CD4-positive, alpha-beta T cell treated with Interleukin-17A for 4 hours (primary cell): Measurements from ENCODE around the gene MMP10.
"Not testable (repeated sequence)": the region's sequence is repeated elsewhere in the genome, so short reads cannot be mapped to it uniquely, and the experiment has no call there.

Source experiments
- DNase-seq: peaks from one replicate; pipeline ENCODE4 v3.0.0-alpha.2; 2020; ENCODE audit warnings: mixed read lengths

Gene MMP10

GRCh38 chr11:102781676-102782075 lies 1.2 kb upstream of the MMP10 start:
- no peak for DNase-seq

- DNase-seq: no peak
Observed at GRCh38 chr11:102776454-102776853, 4.0 kb downstream of the MMP10 start.

DNA sequence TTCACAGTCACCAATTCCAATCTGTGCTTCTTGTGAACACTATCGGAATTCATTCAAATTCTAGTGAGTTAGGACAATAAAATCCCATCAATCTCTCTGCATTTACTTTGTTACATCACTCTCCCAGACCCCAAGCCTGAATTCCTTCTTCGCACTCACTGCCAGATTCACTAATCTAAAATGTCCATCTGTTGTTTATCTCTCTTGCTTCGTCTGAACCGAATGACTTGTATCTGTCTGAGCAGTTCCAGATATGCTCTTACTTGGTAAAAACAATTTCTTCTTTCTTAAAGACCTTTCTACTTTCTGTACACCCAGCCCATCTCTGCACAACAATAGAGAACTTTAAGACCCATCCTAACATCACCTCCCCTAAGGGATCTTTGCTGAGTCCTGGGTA lies 7.0 kb downstream of the MMP10 start:
- DNase-seq: no peak

DNA sequence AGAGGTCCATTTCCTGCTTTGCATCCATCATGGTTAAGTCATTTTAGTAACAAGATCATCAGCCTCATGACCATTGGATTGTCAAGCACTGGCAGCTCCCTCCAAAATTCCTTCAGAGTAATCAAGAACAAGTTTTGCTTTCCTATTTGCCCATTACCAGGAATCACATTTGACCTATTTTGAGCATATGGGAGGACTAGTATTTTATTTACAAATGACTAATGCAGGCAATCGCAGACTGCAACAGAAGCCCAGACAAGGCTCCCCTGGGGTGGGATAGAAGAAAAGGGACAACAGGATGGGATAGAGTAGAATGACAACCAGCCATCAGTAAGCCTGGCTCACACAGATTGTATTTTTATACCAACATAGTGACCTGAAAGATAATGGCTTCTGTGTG lies 9.1 kb downstream of the MMP10 start:
- no peak for DNase-seq

DNA sequence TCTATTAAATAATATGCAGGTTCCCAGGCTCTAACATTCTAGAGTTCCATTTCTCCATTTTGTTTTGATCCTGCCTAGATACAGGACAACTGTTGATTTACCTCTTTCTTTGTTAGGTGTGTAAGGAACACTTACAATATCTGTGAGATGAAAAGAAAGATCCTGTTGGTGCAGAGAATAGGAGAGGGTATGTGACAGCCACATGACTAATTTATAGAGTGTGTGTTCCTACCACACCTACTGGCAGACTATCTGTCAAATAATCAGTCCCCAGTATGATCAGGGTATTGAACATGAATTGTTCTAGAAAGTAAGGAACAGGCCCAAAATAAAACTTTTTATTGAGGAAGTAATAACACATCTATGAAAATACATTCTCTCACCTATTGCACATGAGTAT lies 10.2 kb downstream of the MMP10 start:
- no peak for DNase-seq

DNA sequence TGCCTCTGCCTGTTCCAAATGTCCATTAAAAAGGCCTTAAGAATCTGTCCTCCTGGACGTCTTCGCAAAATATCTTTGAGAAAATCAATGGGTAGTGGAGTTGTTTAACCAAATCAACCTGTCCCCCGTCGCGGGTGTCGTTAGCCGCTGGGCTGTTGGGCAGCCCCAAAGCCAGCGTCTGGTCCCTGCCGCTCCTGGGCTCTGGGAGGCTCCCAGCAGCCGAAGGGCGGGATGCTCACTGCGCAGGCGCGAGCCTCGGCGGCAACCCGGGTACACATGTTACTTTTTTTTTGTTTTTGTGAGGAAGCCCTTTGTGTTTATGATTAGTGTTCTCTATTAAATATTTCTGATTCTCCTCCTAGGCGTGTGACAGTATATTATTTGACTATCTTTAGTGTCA lies 12.6 kb downstream of the MMP10 start:
- DNase-seq: no peak

DNA sequence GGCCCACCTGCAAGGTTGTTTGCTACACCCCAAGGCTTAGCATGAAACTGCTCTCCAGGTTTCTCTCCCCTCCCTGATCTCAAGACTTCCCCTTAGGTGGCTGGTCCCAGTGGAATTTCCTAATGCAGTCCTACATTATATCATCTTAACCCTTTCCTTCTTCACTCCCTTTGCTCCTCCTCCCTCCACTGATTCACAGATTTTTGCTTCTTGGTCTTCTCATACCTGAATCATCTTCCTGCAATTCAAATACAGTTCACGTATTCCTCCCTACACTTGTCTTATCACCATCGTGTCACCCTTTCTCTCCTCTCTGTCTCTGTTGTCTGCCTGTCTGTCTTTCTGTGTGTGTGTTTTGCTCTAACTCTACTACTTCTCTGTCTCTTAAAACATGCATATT lies 17.0 kb downstream of the MMP10 start:
- no peak for DNase-seq

DNA sequence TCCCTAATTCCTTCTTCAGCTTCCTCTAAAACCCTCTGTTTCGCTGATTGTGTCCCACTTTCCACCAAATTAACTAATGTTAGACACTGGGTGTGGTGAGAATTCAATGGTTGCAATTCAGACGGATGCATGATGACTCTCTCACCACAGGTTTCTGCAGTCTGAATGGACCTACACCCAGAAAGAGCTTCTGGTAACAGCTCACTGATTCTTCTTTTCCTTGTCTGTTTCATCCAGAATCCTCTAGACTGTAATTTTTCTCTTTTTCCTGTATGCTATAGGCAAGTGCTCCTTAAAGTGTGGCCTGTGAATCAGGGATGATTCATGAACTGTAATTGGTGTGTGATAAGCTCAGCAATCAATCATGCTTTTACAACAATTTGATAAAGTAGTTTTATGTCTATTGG lies 18.1 kb downstream of the MMP10 start:
- no peak for DNase-seq

DNA sequence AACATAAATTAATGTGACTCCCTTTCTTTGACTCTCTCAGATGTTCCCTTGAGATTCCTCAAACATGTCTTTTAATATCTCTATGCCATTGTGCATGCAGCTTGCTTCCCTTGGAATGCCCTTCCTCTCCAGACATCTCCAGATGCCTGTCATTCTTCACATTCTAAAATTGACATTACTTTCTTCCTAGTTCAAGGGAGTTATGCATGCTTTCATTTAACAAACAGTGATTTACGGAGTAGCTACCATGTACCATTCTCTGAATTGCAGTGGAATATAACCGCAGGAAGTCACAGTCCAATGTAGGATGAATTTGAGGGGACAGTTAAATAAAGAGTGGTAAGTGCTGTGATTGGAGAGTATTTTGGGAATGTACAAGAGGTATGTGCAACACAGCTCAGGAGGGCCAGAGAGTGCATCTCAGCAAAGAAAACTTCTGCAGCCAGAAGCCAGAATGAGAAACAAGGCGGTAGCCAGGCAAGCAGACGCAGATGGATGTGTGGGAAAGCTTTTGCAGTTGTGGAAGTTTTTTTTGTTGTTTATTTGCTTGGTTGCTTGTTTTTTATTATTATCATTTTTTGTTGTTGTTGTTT lies 18.7 kb downstream of the MMP10 start:
- DNase-seq: no peak

DNA sequence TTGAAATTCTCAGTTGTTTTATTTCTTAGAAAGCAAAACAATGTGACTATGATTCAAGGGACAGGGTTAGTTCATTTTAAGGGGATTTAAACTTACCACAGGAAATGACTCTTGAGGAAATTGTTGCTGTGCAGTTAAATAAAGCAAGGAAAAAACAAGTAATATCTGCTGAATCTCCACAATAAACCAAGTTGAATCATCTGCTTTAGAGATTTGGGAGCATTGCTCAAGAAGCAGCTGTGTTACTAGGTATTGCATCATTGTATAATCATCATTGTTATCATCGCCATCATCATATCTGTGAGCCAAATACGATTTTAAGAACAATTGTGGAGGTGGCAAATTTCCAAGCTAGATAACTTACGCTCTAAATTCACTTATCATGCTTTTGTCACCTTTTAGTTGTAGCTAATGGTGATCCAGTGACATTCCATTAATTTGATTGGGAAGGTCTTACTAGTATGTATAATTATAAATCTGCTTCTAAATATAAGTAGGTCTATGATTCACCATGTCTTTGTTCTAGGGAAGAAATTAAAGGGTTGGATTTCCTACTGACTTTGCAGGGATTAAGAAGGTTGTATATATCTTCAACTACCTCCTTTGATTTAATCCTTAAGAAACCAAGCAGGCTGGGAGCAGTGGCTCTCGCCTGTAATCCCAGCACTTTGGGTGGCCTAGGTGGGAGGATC lies 19.9 kb downstream of the MMP10 start:
- no peak for DNase-seq

GRCh38 chr11:102757823-102758549 lies 22.4 kb downstream of the MMP10 start:
- no peak for DNase-seq

- DNase-seq: no peak
Observed at GRCh38 chr11:102753267-102753666, 27.2 kb downstream of the MMP10 start.

- no peak for DNase-seq
Observed at GRCh38 chr11:102751673-102752072, 28.8 kb downstream of the MMP10 start.

DNA sequence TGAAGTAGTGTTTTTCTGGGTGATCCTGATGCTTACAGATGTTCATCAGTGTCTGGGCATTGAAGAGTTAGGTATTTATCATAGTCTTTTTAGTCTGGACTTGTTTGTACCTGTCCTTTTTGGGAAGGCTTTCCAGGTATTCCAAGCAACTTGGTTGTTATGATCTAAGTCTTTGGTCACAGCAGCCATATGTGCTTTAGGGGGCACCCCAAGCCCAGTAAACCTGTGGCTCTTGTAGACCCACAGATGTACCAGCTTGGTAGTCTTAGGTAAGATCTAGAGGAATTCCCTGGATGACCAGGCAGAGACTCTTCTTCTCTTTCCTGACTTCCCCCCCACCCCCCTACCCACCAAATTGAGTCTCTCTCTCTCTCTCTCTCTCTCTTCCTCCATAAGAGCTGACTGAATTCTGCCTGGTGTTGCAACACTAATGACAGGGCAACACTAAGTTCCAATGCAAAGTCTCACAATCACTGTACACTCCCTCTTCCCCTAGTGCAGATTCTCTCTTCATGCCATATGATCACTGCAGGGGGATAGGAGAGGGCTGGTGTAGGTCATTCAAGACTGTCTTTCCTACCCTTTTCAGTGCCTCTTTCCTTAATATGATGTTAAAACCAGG lies 31.2 kb downstream of the MMP10 start:
- no peak for DNase-seq

DNA sequence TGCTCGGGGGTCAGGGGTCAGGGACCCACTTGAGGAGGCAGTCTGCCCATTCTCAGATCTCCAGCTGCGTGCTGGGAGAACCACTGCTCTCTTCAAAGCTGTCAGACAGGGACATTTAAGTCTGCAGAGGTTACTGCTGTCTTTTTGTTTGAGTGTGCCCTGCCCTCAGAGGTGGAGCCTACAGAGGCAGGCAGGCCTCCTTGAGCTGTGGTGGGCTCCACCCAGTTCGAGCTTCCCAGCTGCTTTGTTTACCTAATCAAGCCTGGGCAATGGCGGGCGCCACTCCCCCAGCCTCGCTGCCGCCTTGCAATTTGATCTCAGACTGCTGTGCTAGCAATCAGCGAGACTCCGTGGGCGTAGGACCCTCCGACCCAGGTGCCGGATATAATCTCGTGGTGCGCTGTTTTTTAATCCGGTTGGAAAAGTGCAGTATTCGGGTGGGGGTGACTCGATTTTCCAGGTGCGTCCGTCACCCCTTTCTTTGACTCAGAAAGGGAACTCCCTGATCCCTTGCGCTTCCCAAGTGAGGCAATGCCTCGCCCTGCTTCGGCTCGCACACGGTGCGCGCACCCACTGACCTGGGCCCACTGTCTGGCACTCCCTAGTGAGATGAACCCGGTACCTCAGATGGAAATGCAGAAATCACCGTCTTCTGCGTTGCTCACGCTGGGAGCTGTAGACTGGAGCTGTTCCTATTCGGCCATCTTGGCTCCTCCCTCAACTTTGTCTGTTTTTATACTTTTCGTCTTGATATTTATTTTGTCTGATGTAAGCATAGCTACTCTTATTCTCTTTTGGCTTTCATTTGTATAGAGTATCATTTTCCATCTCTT lies 33.5 kb downstream of the MMP10 start:
- not testable (repeated sequence) for DNase-seq

- no peak for DNase-seq
Observed at GRCh38 chr11:102734650-102735049, 45.8 kb downstream of the MMP10 start.

DNA sequence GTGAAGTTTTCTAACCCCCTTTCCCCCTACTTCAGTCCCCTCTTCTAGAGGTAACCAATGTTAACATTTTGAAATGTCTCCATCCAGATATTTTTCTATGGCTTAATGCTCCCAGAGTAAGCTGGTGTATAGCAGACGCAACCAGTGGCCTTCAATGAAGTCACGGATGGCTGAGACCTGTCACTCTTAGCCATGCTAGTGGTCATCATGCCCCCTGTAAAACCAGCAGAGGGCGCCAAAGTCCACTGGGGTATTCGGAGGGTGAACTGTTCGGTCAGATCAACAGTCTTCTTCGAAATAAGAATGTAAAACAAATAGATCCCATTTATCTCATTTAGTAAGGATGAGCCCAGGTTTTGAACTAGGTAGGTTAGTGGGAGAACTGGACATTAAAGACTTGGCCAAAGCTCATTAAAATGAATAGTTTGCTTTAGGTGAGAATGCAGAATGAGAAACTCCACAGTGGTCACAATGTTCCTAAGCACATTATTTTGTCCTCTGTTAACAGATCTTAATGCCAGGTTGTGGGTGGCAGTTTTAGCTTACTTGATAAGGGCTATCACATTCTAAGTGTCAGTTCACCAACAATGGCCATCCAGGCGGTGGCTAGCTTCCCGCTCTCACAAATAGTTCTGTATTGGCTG lies 47.1 kb downstream of the MMP10 start:
- DNase-seq: peak; percentile 15

GRCh38 chr11:102730944-102731343 lies 49.5 kb downstream of the MMP10 start:
- peak; percentile 3 for DNase-seq

DNA sequence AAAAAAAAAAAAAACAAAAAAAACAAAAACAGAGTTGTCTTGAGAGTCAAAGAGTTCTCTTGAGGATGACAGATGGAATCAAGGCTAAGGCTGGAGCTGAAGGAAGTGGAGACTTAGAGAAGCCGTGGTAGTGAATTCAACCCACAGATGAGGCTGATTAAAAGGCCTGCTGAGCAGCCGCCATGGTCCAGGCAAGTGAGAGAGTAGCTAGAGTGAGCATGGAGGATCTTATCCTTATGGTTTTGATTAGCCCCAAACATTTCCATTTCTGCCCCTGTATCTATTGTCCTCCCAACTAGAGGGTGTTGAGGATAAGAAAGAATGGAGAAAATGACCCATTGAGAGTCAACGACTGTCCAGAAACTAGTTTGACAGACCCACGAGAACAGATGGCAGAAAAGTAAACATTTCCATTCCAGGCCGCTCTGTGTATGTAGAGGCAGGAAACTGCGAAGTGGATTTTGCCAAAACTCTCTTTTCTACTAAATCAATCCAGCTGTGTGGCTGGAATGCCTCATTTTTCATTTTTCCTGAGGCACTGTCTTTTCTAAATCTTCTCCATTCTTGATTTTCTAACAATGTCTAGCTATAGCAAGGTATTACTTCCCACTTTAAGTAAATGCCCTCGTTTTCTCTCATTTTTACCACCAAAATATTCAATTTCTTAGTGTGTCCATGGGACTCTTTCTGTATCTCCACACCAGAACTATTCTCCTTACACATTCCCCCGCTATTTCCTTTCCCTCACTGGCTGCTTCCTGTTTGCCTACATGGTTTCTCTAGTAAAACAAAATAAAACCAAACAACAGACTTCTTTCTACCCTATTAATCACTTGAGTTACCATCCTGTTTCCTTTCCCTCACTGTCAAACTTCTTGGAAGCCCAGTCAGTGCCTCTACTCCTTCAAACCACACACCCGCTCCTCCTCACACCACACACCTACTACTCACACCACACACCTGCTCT lies 50.3 kb downstream of the MMP10 start:
- no peak for DNase-seq

GRCh38 chr11:102727890-102728289 lies 52.5 kb downstream of the MMP10 start:
- DNase-seq: no peak

- DNase-seq: no peak
Observed at GRCh38 chr11:102724904-102725500, 55.4 kb downstream of the MMP10 start, which contains the start of gene MMP8. Gene MMP8 (minus strand): TSS chr11:102724954. CDS start chr11:102724855, 99 bp downstream.
